Pulmonary artery endothelial cell (primary cell): ENCODE measurements around the gene CDKL5. TPM values are rescaled to one million over a fixed set of nuclear protein-coding genes. Genes with fewer than 3 reads are reported as not detected.
A peak's percentile ranks its signal among the peaks of the same experiment; 100 is the strongest.

Experiments used
- DNase-seq: peaks from one replicate; pipeline ENCODE4 v3.0.0-alpha.2; 2011; ENCODE audit warnings: low read depth, low spot score
- total RNA-seq: library from RNA; depleted of rRNA; stranded (reverse); fragments of >200 nt; gene quantifications from 2 replicates; pipeline ENCODE4 v1.2.3, GENCODE V29; 2014

Gene CDKL5
- total RNA-seq, 1 donor from 2014 or later = 2.0 TPM

- no peak for DNase-seq
Observed at GRCh38 chrX:18457000-18457399, 31.6 kb downstream of the CDKL5 start.

- no peak for DNase-seq
Observed at GRCh38 chrX:18461431-18461830, 36.0 kb downstream of the CDKL5 start.

- DNase-seq = no peak
Observed at GRCh38 chrX:18464499-18464898, 39.1 kb downstream of the CDKL5 start.

GRCh38 chrX:18465051-18465450, 39.6 kb downstream of the CDKL5 start:
- no peak for DNase-seq

GRCh38 chrX:18468599-18468998, 43.2 kb downstream of the CDKL5 start:
- DNase-seq = no peak

GRCh38 chrX:18471296-18471695, 45.9 kb downstream of the CDKL5 start:
- DNase-seq = no peak

GRCh38 chrX:18490806-18491555, 65.6 kb downstream of the CDKL5 start:
- DNase-seq = peak; percentile 7

GRCh38 chrX:18491587-18492340, 66.4 kb downstream of the CDKL5 start:
- DNase-seq = no peak

GRCh38 chrX:18534949-18535348, 109.5 kb downstream of the CDKL5 start:
- DNase-seq = no peak

GRCh38 chrX:18537068-18537467, 111.7 kb downstream of the CDKL5 start:
- DNase-seq = no peak

- DNase-seq = no peak
Observed at GRCh38 chrX:18537524-18537923, 112.1 kb downstream of the CDKL5 start.

GRCh38 chrX:18542131-18542530, 116.7 kb downstream of the CDKL5 start:
- no peak for DNase-seq

- no peak for DNase-seq
Observed at GRCh38 chrX:18542905-18543304, 117.5 kb downstream of the CDKL5 start.

- no peak for DNase-seq
Observed at GRCh38 chrX:18543738-18544137, 118.3 kb downstream of the CDKL5 start.

GRCh38 chrX:18545771-18546170, 120.4 kb downstream of the CDKL5 start:
- no peak for DNase-seq

- DNase-seq = no peak
Observed at GRCh38 chrX:18548996-18549395, 123.6 kb downstream of the CDKL5 start.

GRCh38 chrX:18549643-18550042, 124.2 kb downstream of the CDKL5 start:
- no peak for DNase-seq

GRCh38 chrX:18557879-18558278, 132.5 kb downstream of the CDKL5 start:
- DNase-seq = no peak

GRCh38 chrX:18558799-18559198, 133.4 kb downstream of the CDKL5 start:
- no peak for DNase-seq

- no peak for DNase-seq
Observed at GRCh38 chrX:18561020-18561419, 135.6 kb downstream of the CDKL5 start.

GRCh38 chrX:18565727-18566126, 140.3 kb downstream of the CDKL5 start:
- DNase-seq = no peak

- no peak for DNase-seq
Observed at GRCh38 chrX:18566748-18567147, 141.3 kb downstream of the CDKL5 start.

- no peak for DNase-seq
Observed at GRCh38 chrX:18573556-18573955, 148.1 kb downstream of the CDKL5 start.
